Pancreas (tissue), 10 donors: Measurements from ENCODE around the gene CDA. TPM values are rescaled to one million over a fixed set of nuclear protein-coding genes. Genes with fewer than 3 reads are reported as not detected.

Source experiments
- ATAC-seq, 4 donors: fragments of 200-7000 bp; cut with Tn5 transposase; one replicate each; pipeline versions ENCODE4 v1.8.0 to v1.9.1; 2020; ENCODE audit warnings: mild to moderate bottlenecking in 4 of 4, moderate library complexity in 4 of 4
- DNase-seq, 6 donors: peaks; one replicate each; pipeline ENCODE4 v3.0.0-alpha.2; 2020
- FAIRE-seq: peaks from 2 replicates; lab custom pipeline; 2012; peaks lifted over from hg19 to GRCh38; lab: Jason Lieb, UNC
- H3K27ac ChIP-seq, 4 donors: fragments of 200-600 bp; sonication (generic); 1 replicate in 3 of 4; 2 replicates in 1 of 4; pipeline versions ENCODE4 v1.5.0 to v1.8.0; 2020
- H3K27me3 ChIP-seq, 4 donors: fragments of 200-600 bp; one replicate each; pipeline ENCODE4 v1.8.0; 2021
- H3K36me3 ChIP-seq, 3 donors: fragments of 200-600 bp; sonication (generic) in 1 of 3; one replicate each; pipeline versions ENCODE4 v1.5.0 to v1.8.0; 2020 to 2021
- H3K4me1 ChIP-seq, 3 donors: fragments of 200-600 bp; one replicate each; pipeline ENCODE4 v1.8.0; 2021
- H3K4me3 ChIP-seq, 4 donors: fragments of 200-600 bp; sonication (generic) in 2 of 4; one replicate each; pipeline versions ENCODE4 v1.5.0 to v1.8.0; 2020 to 2021
- H3K9me3 ChIP-seq, 4 donors: fragments of 200-600 bp; one replicate each; pipeline ENCODE4 v1.8.0; 2021
- CTCF ChIP-seq, 4 donors: fragments of 200-600 bp; sonication (generic) in 3 of 4; IDR thresholded peaks; one replicate each; pipeline versions ENCODE4 v1.5.0 to v1.8.0; 2021; ENCODE audit warnings: antibody characterized with exemption in 4 of 4
- WGBS, 2 donors: extraction: QIAGEN DNeasy Blood & Tissue Kit; methylation state at CpG; one replicate each; pipeline ENCODE4 v1.1.7; 2013; 5-methylcytosine and 5-hydroxymethylcytosine counted together
- intact Hi-C, 3 donors: fragments of 100-400 bp; cut with DNase I; formaldehyde crosslinking; loops; one replicate each; pipeline versions ENCODE4 v1.11.1 to v1.14.2; 2022
- polyA plus RNA-seq, 2 donors: library from polyadenylated mRNA; stranded (reverse); fragments of 200-250 nt; gene quantifications; one replicate each; pipeline ENCODE4 v1.2.3, GENCODE V29; 2013
- total RNA-seq, 6 donors: library from RNA; stranded (reverse); fragmentation: NEBNext Ultra II Directional in 4 of 6; extraction: Animal tissue kit (Norgen Biotek cat#: 25700) in 4 of 6; gene quantifications; one replicate each; pipeline versions ENCODE4 v1.2.1 to v1.2.4, GENCODE V29; 2021 to 2023
- donor health status: healthy with polysubstance abuse.
- donor health status: DM: no; HTN: no; CAD: no; lungs with moderate emphysema.
- donor health status: DM: no; HTN: no; CAD: no.
- donor health status: control.
- donor health status: control.
- donor health status: Bipolar disorder and iron deficiency.
- donor health status: DM: yes; HTN: yes; CAD: no.
- donor health status: DM: no; HTN: no; CAD: no.
- donor health status: DM: no; HTN: no; CAD: no.
- donor health status: DM: yes; HTN: yes; CAD: no.

Gene CDA
- total and polyA plus RNA-seq, 8 donors: 0.16 to 1.2 (median 0.49) TPM; not detected in 1

GRCh38 chr1:20666804-20667203, 77.9 kb downstream of the CDA start:
- Histone ChIP-seq H3K27me3 (no peaks in the 10 kb centered on the region), H3K36me3 (no peaks in the 10 kb centered on the region), H3K4me1 (no peaks in the 10 kb centered on the region), H3K9me3 (no peaks in the 10 kb centered on the region), H3K4me3 (no peak overlapping the region), H3K27ac (no peak overlapping the region)
- no peak for TF ChIP-seq CTCF (IDR thresholded peaks at IDR 0.05)
- intact Hi-C loops: no loop called here
- FAIRE-seq (no peak), ATAC-seq (no peak), DNase-seq (no peak)
- WGBS, 2 donors: 96 to 100% methylated on average over 1 of the region's 1 CpG

Other genes with a start within 250 kb of the CDA start
- gene CAMK2N1, start 102.9 kb upstream of the CDA start, total RNA-seq: 1 to 10 TPM; 3.4 to 9.3 (median 5.5) TPM
- gene CAMK2N1, start 102.9 kb upstream of the CDA start, polyA plus RNA-seq: 10 to 100 TPM in 1 of 2 donors, 1 to 10 TPM in 1; 6.8 to 40.7 TPM
- gene MUL1, start 80.9 kb upstream of the CDA start, total RNA-seq: 10 to 100 TPM in 5 of 6 donors, 1 to 10 TPM in 1; 9.9 to 16.5 (median 12.2) TPM
- 10 to 100 TPM in 1 of 2 donors, 1 to 10 TPM in 1; 3.5 to 10.6 TPM for gene MUL1, start 80.9 kb upstream of the CDA start, polyA plus RNA-seq
- gene FAM43B, start 36.5 kb upstream of the CDA start, total RNA-seq: under 1 TPM in 5 of 6 donors, not detected in 1; 0.14 to 0.72 (median 0.20) TPM
- gene FAM43B, start 36.5 kb upstream of the CDA start, polyA plus RNA-seq: under 1 TPM; 0.28 to 0.30 TPM
- gene PINK1, start 44.4 kb downstream of the CDA start, total RNA-seq: 10 to 100 TPM; 15.6 to 33.4 (median 27.7) TPM
- 10 to 100 TPM; 28.5 to 38.0 TPM for gene PINK1, start 44.4 kb downstream of the CDA start, polyA plus RNA-seq
- 100 to 1,000 TPM; 112 to 190 (median 141) TPM for gene DDOST, start 72.3 kb downstream of the CDA start, total RNA-seq
- 100 to 1,000 TPM in 1 of 2 donors, 10 to 100 TPM in 1; 98.2 to 127 TPM for gene DDOST, start 72.3 kb downstream of the CDA start, polyA plus RNA-seq
- gene KIF17, start 128.9 kb downstream of the CDA start, total RNA-seq: under 1 TPM; 0.20 to 0.76 (median 0.61) TPM
- gene KIF17, start 128.9 kb downstream of the CDA start, polyA plus RNA-seq: 1 to 10 TPM in 1 of 2 donors, under 1 TPM in 1; 0.87 to 1.1 TPM
- gene SH2D5, start 143.6 kb downstream of the CDA start, total RNA-seq: under 1 TPM in 2 of 6 donors, not detected in 4; 0.05 to 0.09 TPM
- under 1 TPM in 1 of 2 donors, not detected in 1; 0.27 TPM for gene SH2D5, start 143.6 kb downstream of the CDA start, polyA plus RNA-seq
- 100 to 1,000 TPM in 1 of 6 donors, 10 to 100 TPM in 5; 57.6 to 138 (median 68.0) TPM for gene HP1BP3, start 198.2 kb downstream of the CDA start, total RNA-seq
- 10 to 100 TPM; 48.0 to 68.8 TPM for gene HP1BP3, start 198.2 kb downstream of the CDA start, polyA plus RNA-seq